Urinary bladder (tissue), 4 donors: ENCODE data around the gene CHRNA3. TPM values are rescaled to one million over a fixed set of nuclear protein-coding genes. Genes with fewer than 3 reads are reported as not detected.

Source experiments
- DNase-seq: peaks from one replicate; pipeline ENCODE4 v3.0.0-alpha.2; 2015; ENCODE audit errors: extremely low spot score
- H3K27ac ChIP-seq: one replicate; pipeline ENCODE4 v1.5.1; 2013; ENCODE audit warnings: low read depth, mild to moderate bottlenecking, moderate library complexity
- H3K36me3 ChIP-seq: one replicate; pipeline ENCODE4 v1.6.1; 2013; ENCODE audit warnings: mild to moderate bottlenecking, moderate library complexity; ENCODE audit not compliant: insufficient read depth
- H3K4me1 ChIP-seq: one replicate; pipeline ENCODE4 v1.6.1; 2013; ENCODE audit warnings: mild to moderate bottlenecking, moderate library complexity; ENCODE audit not compliant: insufficient read depth
- H3K4me3 ChIP-seq: one replicate; pipeline ENCODE4 v1.5.1; 2013; ENCODE audit warnings: low read depth, low read length
- WGBS: extraction: QIAGEN DNeasy Blood & Tissue Kit; methylation state at CpG from one replicate; pipeline ENCODE4 v1.1.7; 2013; 5-methylcytosine and 5-hydroxymethylcytosine counted together
- polyA plus RNA-seq: library from polyadenylated mRNA; stranded (reverse); fragments of 200-250 nt; gene quantifications from one replicate; pipeline ENCODE4 v1.2.3, GENCODE V29; 2013
- total RNA-seq: library from RNA; depleted of rRNA; stranded (reverse); fragments of >200 nt; gene quantifications from one replicate; pipeline ENCODE4 v1.2.3, GENCODE V29; 2014
- donor health status: healthy with polysubstance abuse.
- donor health status: healthy.

CHRNA3 gene
- total and polyA plus RNA-seq, 2 donors = 2.6 to 4.7 TPM

GRCh38 chr15:78645009-78645408 lies 24.2 kb upstream of the CHRNA3 start:
- no peak overlapping the region for H3K4me3 ChIP-seq
- DNase-seq = no peak
- no peaks in the 10 kb centered on the region for H3K36me3 ChIP-seq
- no peaks in the 10 kb centered on the region for H3K4me1 ChIP-seq
- no peak overlapping the region for H3K27ac ChIP-seq
- 93% methylated on average over 4 of the region's 4 CpGs for WGBS

GRCh38 chr15:78642331-78642730 lies 21.5 kb upstream of the CHRNA3 start:
- H3K36me3 ChIP-seq = no peaks in the 10 kb centered on the region
- H3K27ac ChIP-seq = no peak overlapping the region
- H3K4me1 ChIP-seq = no peaks in the 10 kb centered on the region
- H3K4me3 ChIP-seq = no peak overlapping the region
- DNase-seq = no peak
- 53% methylated on average over 5 of the region's 5 CpGs for WGBS

- Histone ChIP-seq H3K27ac (no peak overlapping the region), H3K4me3 (no peak overlapping the region), H3K36me3 (no peaks in the 10 kb centered on the region), H3K4me1 (no peaks in the 10 kb centered on the region)
- 75% methylated on average over 11 of the region's 11 CpGs for WGBS
- no peak for DNase-seq
Measured at GRCh38 chr15:78641749-78642275, 21.0 kb upstream of the CHRNA3 start.

- H3K4me1 ChIP-seq = no peaks in the 10 kb centered on the region
- H3K36me3 ChIP-seq = no peaks in the 10 kb centered on the region
- 13% methylated on average over 47 of the region's 47 CpGs for WGBS
- no peak within 1 kb of the TSS for H3K27ac ChIP-seq
- peak within 1 kb of the TSS; percentile 32 for H3K4me3 ChIP-seq
- no peak for DNase-seq
Measured at GRCh38 chr15:78641102-78641748, 20.4 kb upstream of the CHRNA3 start, which contains the start of gene CHRNB4. Gene CHRNB4 (minus strand): TSS chr15:78641210. CDS start chr15:78641133, 77 bp downstream.

- H3K4me1 ChIP-seq = no peaks in the 10 kb centered on the region
- H3K4me3 ChIP-seq = peak overlapping the region; percentile 32
- WGBS = 21% methylated on average over 32 of the region's 32 CpGs
- no peaks in the 10 kb centered on the region for H3K36me3 ChIP-seq
- no peak overlapping the region for H3K27ac ChIP-seq
- no peak for DNase-seq
Measured at GRCh38 chr15:78640527-78641101, 19.8 kb upstream of the CHRNA3 start.

- Histone ChIP-seq H3K36me3 (no peaks in the 10 kb centered on the region), H3K27ac (no peak overlapping the region), H3K4me3 (no peak overlapping the region), H3K4me1 (no peaks in the 10 kb centered on the region)
- no peak for DNase-seq
- 52% methylated on average over 4 of the region's 4 CpGs for WGBS
Measured at GRCh38 chr15:78638658-78639314, 18.0 kb upstream of the CHRNA3 start.

GRCh38 chr15:78637776-78638435 lies 17.1 kb upstream of the CHRNA3 start:
- 88% methylated on average over 4 of the region's 4 CpGs for WGBS
- DNase-seq = no peak
- Histone ChIP-seq H3K27ac (no peak overlapping the region), H3K4me1 (no peaks in the 10 kb centered on the region), H3K36me3 (no peaks in the 10 kb centered on the region), H3K4me3 (no peak overlapping the region)

GRCh38 chr15:78636378-78636859 lies 15.6 kb upstream of the CHRNA3 start:
- Histone ChIP-seq H3K27ac (no peak overlapping the region), H3K4me1 (no peaks in the 10 kb centered on the region), H3K36me3 (no peaks in the 10 kb centered on the region), H3K4me3 (no peak overlapping the region)
- 92% methylated on average over 2 of the region's 2 CpGs for WGBS
- no peak for DNase-seq

- no peaks in the 10 kb centered on the region for H3K36me3 ChIP-seq
- H3K27ac ChIP-seq = no peak overlapping the region
- WGBS = 92% methylated on average over 10 of the region's 10 CpGs
- DNase-seq = no peak
- no peaks in the 10 kb centered on the region for H3K4me1 ChIP-seq
- H3K4me3 ChIP-seq = no peak overlapping the region
Measured at GRCh38 chr15:78635346-78635745, 14.6 kb upstream of the CHRNA3 start.

- H3K27ac ChIP-seq = no peak overlapping the region
- no peak for DNase-seq
- no peak overlapping the region for H3K4me3 ChIP-seq
- H3K4me1 ChIP-seq = no peaks in the 10 kb centered on the region
- 82% methylated on average over 12 of the region's 12 CpGs for WGBS
- no peaks in the 10 kb centered on the region for H3K36me3 ChIP-seq
Measured at GRCh38 chr15:78634210-78635145, 13.7 kb upstream of the CHRNA3 start.

- no peaks in the 10 kb centered on the region for H3K4me1 ChIP-seq
- DNase-seq = no peak
- no peak overlapping the region for H3K27ac ChIP-seq
- WGBS = over 99% methylated on average over 2 of the region's 2 CpGs
- H3K36me3 ChIP-seq = no peaks in the 10 kb centered on the region
- H3K4me3 ChIP-seq = no peak overlapping the region
Measured at GRCh38 chr15:78633348-78633747, 12.6 kb upstream of the CHRNA3 start.

GRCh38 chr15:78630886-78631633 lies 10.3 kb upstream of the CHRNA3 start:
- DNase-seq = no peak
- Histone ChIP-seq H3K36me3 (no peaks in the 10 kb centered on the region), H3K4me3 (no peak overlapping the region), H3K27ac (no peak overlapping the region), H3K4me1 (no peaks in the 10 kb centered on the region)
- WGBS = 84% methylated on average over 9 of the region's 9 CpGs
